C4-2B (cell line): ENCODE measurements around the gene SSNA1.
A peak's percentile ranks its signal among the peaks of the same experiment; 100 is the strongest.

Experiments
- H3K27ac ChIP-seq: fragments of 450-650 bp; 2 replicates; pipeline ENCODE4 v1.5.1; 2017
- CTCF ChIP-seq: fragments of 450-650 bp; conservative IDR thresholded peaks from 2 replicates; pipeline ENCODE4 v1.5.1; 2017; ENCODE audit warnings: mild to moderate bottlenecking
- ZFX ChIP-seq: fragments of 450-650 bp; IDR thresholded peaks from 2 replicates; pipeline ENCODE4 v1.6.1; 2017

The SSNA1 gene

GRCh38 chr9:137200311-137201204, 12.1 kb downstream of the SSNA1 start, which contains the start of gene TPRN:
TSS of gene TPRN (minus strand) at chr9:137200741. CDS start at chr9:137200711, 30 bp downstream.
- H3K27ac ChIP-seq: peak within 1 kb of the TSS; percentile 85
- no peak for TF ChIP-seq CTCF
- peak; percentile 69; the same call in 1 of the 2 replicates for TF ChIP-seq ZFX

GRCh38 chr9:137201205-137201868, 12.9 kb downstream of the SSNA1 start:
- H3K27ac ChIP-seq: peak overlapping the region; percentile 85
- no peak for TF ChIP-seq CTCF
- TF ChIP-seq ZFX: no peak

GRCh38 chr9:137202966-137203365, 14.5 kb downstream of the SSNA1 start:
- no peak for TF ChIP-seq ZFX
- no peak for TF ChIP-seq CTCF
- H3K27ac ChIP-seq: no peak overlapping the region

GRCh38 chr9:137204731-137205125, 16.3 kb downstream of the SSNA1 start:
- H3K27ac ChIP-seq: peak overlapping the region; percentile 86
- TF ChIP-seq ZFX (no peak), CTCF (no peak)

GRCh38 chr9:137205126-137206069, 16.9 kb downstream of the SSNA1 start, which contains the start of the genes NDOR1 and TMEM203:
TSS of gene NDOR1 (plus strand) at chr9:137205700. CDS start at chr9:137205778, 78 bp downstream.
TSS of gene TMEM203 (minus strand) at chr9:137205648. CDS start at chr9:137205414, 234 bp downstream.
- peak within 1 kb of the TSS; percentile 86 for H3K27ac ChIP-seq
- TF ChIP-seq CTCF: no peak
- TF ChIP-seq ZFX: peak; percentile 95; the same call in 1 of the 2 replicates

- H3K27ac ChIP-seq: 0 out of 2 replicates have a peak overlapping the region, but pooled peaks have one; percentile 86
- TF ChIP-seq CTCF (no peak), ZFX (no peak)
These were observed 18.1 kb downstream of the SSNA1 start for GRCh38 chr9:137206602-137207001.
